GM19452 (cell line): ENCODE results near the gene EDAR.

Source experiments
- ATAC-seq: cut with Tn5 transposase; IDR thresholded peaks from one replicate; pipeline ENCODE4 v1.9.1; 2021; ENCODE audit not compliant: unreplicated experiment

EDAR gene

DNA sequence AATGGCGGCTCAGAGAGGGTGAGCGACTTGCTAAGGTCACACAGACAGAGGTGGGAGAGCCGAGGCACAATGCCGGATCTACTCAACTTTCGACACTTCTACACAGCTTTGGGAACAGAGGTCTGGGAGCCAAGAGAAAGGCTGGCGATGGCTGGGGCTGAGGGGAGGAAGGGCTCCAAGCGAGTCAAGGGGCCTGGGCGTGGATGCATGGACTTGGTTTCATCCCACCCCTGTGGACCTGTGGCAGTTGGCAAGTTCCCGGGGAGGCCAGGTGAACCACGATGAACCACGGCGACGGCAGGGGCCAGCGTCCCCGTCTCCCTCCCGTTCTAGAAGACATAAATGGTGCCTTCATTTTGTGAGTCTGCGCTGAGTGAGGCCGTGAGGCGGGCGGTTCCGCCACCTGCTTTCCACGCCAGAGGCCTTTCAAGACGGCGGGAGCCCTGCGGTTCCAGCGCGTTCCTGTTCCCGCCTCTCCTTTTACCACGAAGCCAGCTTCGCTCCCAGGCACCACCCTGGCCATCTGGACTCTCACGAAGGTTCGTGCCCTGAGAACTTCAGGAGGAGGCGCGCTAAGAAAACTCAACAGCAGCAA lies 46.7 kb downstream of the EDAR start:
- ATAC-seq: no peak

DNA sequence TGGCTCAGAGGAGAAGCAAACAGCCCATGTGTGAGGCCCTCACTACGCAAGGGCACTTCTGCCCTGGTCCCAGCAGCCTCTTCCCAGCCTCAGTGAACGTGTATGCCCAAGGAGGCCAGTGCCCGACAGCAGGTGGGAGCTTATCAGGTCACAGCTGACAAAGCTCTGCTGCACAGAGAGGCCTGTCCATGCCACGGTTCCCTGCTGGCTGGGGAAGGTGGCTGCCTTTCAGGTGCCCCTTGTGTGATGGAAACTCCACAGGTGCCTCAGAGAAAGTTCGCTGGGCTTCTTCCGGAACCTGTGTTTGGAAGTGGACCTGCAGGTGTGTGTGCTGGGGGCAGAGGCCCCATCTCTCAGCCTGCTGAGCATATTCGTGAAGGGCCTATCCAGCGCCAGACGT lies 47.3 kb downstream of the EDAR start:
- ATAC-seq: no peak

DNA sequence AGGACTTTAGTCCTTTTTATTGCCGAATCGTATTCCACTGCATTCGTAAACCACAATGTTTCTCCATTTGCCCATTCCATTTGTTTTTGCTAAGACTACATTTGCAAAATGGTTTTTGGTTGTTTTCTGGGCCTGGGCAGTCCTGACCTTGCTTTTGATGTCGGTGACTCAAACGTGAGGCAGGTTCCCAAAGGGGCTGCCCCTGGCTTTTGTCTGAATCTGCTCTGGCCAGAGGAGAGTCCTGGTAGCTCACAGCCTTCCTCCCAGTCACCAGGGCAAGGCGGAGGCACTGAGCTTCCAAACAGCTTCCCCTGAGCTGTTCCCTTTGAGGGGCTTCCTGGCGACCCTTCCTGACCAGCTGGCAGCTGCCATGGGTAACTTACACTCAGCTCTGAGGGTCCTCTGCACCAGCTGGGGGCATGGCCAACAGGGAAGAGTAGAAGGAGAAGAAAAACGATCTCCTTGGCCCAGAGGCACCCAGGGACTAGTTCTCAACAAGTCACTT lies 47.8 kb downstream of the EDAR start:
- no peak for ATAC-seq

- ATAC-seq: no peak
Measured at GRCh38 chr2:108940156-108940555, 48.9 kb downstream of the EDAR start.

DNA sequence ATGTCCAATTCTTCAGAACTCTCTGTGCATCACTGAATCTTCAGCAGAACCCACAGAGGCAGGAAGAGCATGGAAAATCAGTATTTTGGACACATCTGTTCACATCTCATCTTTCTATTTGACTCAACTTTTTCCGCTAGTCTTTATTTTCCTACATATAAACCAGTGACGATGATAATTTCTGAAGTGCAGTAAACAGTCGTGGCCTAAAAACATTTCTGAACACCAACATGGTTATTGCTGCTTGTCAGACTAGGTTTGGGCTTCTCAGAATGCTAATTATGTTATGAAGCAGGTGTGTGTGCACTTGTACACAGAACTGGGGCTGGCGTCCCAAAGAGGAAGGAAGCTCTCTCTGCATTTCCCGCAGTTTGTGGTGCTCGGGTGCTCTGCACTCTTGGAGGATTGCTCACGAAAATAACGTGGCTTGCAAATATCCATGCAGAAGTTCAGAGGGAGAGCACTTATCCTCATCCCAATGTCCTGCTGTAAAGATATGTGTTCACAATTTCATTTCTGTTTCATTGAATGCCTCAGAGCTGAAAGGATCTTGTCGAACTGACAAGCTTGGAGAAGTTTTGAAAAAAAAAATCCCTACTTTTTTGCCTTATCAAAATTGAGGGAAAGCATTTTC lies 50.8 kb downstream of the EDAR start:
- ATAC-seq: no peak

GRCh38 chr2:108937367-108938017 lies 51.5 kb downstream of the EDAR start:
- no peak for ATAC-seq

DNA sequence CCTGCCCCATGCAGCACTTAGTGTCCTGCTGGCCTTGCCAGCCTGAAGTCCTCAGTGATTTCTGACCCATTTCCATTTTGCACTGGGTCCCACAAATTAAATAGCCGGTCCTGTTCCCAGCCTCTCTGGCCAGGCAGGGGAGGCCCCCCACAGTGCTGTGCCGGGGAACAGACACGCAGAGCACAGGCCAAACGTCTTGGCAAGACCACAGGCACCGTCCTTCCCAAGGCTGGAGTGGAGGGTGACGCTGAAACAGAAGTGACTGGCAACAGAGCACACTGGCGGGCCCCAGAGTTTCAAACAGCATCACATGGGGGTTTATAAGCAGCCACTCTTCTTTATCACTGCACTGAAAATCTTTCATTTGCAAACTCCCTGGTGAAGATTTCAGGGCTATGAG lies 52.2 kb downstream of the EDAR start:
- no peak for ATAC-seq

DNA sequence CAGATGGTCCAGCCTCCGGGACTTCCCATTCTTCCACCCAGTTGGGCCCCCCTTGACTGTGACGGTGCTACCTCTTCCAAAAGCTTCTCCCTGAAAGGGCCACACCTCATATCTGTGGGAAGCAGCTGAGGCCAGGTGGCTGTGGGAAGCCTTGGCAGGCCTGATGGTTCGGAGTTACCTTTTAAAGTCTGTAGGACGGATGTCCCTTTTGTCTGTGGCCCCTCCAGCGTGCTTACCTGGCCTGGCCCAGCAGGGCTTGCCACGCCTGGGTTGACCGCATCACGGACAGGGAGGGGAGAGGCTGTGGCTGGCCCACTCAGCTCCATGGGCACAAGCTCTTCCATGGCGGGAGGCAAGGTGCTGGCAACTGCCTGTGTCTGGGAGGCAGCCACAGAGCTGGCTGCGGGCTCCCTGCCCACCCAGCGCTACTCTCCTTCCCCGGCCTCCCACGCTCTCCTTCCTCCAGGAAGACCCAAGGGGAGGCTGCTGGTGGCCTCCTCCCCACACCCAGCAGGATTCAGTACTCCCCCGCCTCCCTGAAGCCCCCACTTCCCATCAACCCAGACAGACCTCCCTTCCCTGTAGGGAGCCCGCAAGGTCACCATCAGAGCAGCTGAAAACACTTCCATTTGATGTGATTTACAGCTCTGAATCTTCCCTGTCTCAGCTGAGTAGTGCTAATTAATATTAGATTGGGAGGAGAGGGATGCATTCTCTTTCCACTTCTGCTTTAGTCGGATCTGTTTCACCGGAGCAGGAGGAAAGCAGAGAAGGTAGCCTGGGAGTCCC lies 52.8 kb downstream of the EDAR start:
- no peak for ATAC-seq

DNA sequence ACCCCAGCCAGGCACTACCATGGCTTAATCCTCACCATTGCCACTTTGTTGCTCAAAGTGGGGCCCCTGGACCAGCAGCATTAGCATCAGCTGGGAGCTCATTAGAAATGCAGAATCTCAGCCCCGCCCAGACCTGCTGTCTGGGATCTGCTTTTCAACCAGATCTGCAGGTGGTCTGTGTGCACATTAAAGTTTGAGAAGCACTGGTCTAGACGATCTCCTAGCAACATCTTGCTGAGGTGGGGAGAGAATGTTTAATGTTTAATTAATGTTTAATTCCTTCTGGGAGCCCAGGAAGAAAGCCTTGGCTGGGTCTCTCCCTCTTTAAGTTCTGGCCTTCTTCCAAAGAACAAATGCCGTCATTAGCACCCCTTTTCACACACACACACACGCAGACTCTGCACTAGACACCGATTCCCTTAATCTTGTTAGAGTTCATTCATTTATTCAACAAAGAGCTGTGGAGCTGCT lies 53.7 kb downstream of the EDAR start:
- no peak for ATAC-seq

GRCh38 chr2:108934583-108935245 lies 54.3 kb downstream of the EDAR start:
- ATAC-seq: no peak

GRCh38 chr2:108934151-108934550 lies 54.9 kb downstream of the EDAR start:
- no peak for ATAC-seq

DNA sequence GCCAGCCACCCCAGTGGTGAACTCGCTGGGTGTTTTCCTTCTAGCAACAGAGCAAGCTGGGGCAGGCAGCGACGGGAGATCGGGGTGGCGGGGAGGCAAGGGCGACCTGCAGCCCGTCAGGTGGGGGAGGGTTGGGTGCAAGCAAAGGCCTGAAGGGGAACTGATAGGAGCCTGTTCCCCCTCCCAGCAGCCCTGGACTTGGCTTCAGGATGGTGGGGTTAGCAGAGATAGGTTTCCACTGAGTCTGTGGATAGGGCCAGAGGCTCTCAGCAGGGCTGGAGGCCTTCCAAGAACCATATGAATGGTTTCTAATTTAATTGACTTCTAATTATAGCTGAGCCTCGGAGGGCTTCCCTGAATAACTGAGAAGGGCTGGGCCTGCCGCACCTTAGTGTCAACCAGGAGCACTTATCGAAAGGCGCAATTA lies 55.3 kb downstream of the EDAR start:
- no peak for ATAC-seq

DNA sequence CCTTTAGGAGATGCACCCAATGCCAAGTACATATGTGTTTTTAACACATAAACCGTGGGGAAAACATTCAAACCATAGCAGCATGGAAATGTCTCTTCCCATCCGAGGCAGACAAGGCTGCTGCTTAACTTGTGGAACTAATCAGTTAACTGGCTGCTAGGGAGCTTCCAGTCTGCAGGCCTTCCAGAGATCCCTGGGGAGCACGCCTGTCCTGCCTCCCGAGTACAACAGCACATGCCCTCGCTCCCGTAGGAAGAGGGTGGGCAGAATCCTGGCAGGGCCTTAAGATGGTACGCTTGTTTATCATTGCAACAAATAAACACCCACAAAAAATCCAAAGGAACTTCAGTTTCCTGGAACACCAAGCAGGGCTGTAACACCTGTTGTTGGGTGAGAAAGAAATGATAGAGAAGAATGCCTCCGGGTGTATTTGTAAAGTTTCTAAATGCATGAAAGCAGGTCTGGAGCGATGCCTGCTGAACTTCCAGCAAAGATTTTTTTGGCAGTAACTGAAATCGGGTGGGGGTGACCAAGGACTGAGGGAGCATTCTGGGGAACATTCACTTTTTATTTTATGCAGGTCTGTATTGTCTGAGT lies 56.2 kb downstream of the EDAR start:
- no peak for ATAC-seq

GRCh38 chr2:108931372-108931771 lies 57.6 kb downstream of the EDAR start:
- ATAC-seq: no peak

DNA sequence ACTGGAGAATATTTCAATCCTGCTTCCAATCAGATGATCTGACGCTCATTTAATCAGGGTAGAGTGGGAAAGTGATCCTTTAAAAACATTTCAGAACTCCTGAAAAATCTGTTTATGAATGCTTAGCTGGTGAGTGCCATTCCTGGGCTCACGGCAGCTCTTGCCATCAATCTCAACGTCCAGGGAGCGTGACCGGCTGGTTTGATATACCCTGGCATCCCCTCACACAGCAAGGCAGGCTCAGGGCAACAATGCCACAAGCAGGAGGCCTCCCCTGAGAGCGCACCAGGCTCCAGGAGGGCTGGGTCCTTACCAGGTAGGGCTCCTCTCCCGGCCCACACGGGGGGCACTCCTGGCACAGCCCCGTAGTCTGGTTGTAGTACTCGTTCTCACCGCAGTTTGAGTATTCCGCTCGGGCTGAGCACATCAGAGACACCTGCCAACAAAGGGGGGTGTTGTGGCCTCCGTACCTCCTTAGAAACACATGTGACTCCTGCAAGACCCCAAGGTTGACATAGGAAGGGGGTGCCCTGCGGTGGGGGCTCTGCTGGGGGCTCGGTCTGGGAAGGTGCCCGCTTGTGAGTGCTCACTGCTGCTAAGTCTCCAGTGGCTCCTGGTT lies 59.1 kb downstream of the EDAR start:
- ATAC-seq: no peak

DNA sequence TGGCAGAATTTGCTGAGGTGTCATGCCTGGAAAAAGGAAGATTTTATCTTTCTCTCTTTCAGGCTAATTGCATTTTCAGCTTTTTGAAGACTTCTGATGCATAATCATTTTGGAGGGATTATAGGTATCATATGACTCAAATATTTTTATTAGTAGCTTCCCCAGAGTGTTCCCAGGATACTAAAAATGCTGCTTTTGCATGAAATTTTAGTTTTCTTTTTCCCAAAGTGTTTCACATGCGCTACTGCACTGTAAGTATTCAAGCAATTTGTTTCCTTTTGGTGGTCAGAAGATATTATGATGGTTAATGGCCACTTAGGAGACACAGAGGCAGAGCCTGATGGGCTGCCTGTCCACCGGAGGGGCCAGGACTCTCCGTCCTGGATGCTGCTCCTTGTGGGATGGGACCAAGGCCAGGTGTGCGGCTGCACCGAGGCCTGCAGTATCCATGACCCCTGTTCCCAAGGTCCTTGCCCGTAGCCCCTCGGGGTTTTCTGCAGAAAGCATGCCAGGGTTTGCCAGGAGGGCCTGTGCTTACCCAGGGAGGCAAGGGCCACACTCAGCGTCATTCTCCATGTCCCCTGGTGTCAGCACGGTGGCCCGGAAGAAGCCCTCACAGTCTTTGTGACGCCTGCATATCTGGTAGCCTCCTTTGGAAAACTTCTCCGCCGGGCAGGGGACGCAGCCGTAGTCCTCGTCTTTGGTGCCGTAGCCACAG lies 60.2 kb downstream of the EDAR start:
- ATAC-seq: no peak

DNA sequence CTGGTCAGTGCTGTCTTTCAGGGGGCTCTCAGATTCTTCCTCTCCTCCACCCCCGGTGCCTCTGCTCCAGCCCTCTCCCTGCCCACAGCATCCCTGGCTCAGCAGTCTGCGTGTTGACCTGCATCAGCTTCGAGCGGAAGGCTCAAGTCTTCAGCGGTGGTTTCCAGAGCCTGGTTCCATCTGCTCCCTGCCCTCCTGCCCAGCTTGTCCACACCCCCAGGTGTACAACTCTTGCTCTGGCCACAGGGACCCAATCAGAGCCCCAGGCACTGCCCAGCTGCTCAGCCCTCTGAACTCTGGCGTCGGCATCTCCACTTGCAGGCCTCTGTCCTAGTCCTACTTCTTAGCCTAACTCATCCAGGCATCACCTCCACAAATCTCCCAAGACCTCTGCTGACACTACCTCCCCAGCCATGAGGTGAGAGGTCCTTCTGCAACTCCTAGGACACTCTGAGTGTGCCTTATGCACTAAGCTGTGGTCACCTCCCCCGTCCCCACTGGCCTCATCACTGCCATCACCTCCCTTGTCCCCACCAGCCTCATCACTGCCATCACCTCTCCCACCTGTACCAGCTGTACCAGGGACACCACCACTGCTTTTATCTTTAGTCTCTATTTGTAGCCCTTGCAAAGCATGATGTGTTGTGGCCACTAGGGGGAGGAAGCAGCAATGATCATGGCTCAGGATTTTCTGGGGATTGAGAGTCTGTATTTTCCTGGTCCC lies 60.9 kb downstream of the EDAR start:
- ATAC-seq: no peak

DNA sequence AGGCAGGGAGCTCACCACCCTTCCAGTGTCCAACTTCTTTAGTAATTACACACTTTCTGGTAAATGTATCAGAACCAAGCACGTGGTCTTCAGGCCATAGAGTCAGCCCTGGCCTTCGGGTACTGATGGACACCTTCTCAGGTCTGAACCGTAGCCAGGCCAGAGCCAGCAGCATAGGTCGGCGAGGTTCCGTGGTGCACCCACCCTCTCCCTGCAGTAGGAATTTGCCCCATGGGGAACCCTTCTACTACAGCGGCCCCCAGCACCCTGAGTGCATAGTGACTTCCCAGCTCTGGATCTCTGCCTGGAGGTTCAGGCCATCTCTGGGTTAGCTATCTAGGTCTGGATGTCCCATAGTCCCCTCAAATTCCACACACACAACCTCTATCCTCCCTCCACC lies 61.6 kb downstream of the EDAR start:
- ATAC-seq: no peak
